GM12878 (cell line): ENCODE measurements around the gene BOLA2B. TPM values are rescaled to one million over a fixed set of nuclear protein-coding genes. Genes with fewer than 3 reads are reported as not detected.

Experiments
- ASH2L ChIP-seq: fragments of 300-600, 200-600 bp; sonication (generic); IDR thresholded peaks from 2 replicates; pipeline ENCODE4 v1.6.1; 2017; ENCODE audit warnings: low read depth, mild to moderate bottlenecking, borderline replicate concordance
- BCL3 ChIP-seq: IDR thresholded peaks from 2 replicates; pipeline ENCODE4 v1.6.1; 2011; ENCODE audit warnings: borderline replicate concordance, low read depth, mild to moderate bottlenecking, moderate library complexity, low read length; ENCODE audit not compliant: insufficient read depth, poor library complexity, severe bottlenecking
- CREB1 ChIP-seq: IDR thresholded peaks from 2 replicates; pipeline ENCODE4 v1.6.1; 2012; ENCODE audit warnings: low read depth, mild to moderate bottlenecking, inconsistent platforms
- HSF1 ChIP-seq: fragments of 150-350 bp; IDR thresholded peaks from 2 replicates; pipeline ENCODE4 v1.6.1; 2014; ENCODE audit warnings: mild to moderate bottlenecking, low read depth, low read length
- IRF3 ChIP-seq: fragments of 450-650 bp; IDR thresholded peaks from 2 replicates; pipeline ENCODE4 v1.6.1; 2014; ENCODE audit warnings: mild to moderate bottlenecking
- KAT2A ChIP-seq: conservative IDR thresholded peaks from 2 replicates; pipeline ENCODE4 v1.6.1; 2011; ENCODE audit warnings: low read depth, low read length; ENCODE audit not compliant: control insufficient read depth
- MAX ChIP-seq: IDR thresholded peaks from 2 replicates; pipeline ENCODE4 v1.6.1; 2012; ENCODE audit warnings: low read depth, low read length, improper control_type of control experiment
- NFXL1 ChIP-seq: fragments of 450-650 bp; IDR thresholded peaks from 2 replicates; pipeline ENCODE4 v1.6.1; 2017; ENCODE audit warnings: antibody characterized with exemption, mild to moderate bottlenecking, borderline replicate concordance
- NR2C1 ChIP-seq: fragments of 450-650 bp; IDR thresholded peaks from 2 replicates; pipeline ENCODE4 v1.6.1; 2017; ENCODE audit warnings: antibody characterized with exemption, mild to moderate bottlenecking, moderate library complexity
- NR2F1 ChIP-seq: fragments of 450-650 bp; conservative IDR thresholded peaks from 2 replicates; pipeline ENCODE4 v1.6.1; 2017; ENCODE audit warnings: mild to moderate bottlenecking
- PAX5 ChIP-seq: IDR thresholded peaks from 2 replicates; pipeline ENCODE4 v1.6.1; 2011; ENCODE audit warnings: low read depth, low read length, borderline replicate concordance
- PBX3 ChIP-seq: IDR thresholded peaks from 2 replicates; pipeline ENCODE4 v1.6.1; 2011; ENCODE audit warnings: mild to moderate bottlenecking, low read depth, low read length, moderate library complexity; ENCODE audit not compliant: insufficient replicate concordance
- POU2F2 ChIP-seq: IDR thresholded peaks from 3 replicates; pipeline ENCODE4 v1.6.1; 2011; ENCODE audit warnings: low read depth, mild to moderate bottlenecking, low read length, borderline replicate concordance
- SREBF1 ChIP-seq: IDR thresholded peaks from 2 replicates; pipeline ENCODE4 v1.6.1; 2012; ENCODE audit warnings: mild to moderate bottlenecking, low read length
- TBL1XR1 ChIP-seq: IDR thresholded peaks from 2 replicates; pipeline ENCODE4 v1.6.1; 2012; ENCODE audit warnings: low read depth, low read length, improper control_type of control experiment
- TCF12 ChIP-seq: IDR thresholded peaks from 2 replicates; pipeline ENCODE4 v1.6.1; 2011; ENCODE audit warnings: low read depth, mild to moderate bottlenecking, low read length
- ZBTB11 ChIP-seq: fragments of 450-650 bp; formaldehyde crosslinking; IDR thresholded peaks from 2 replicates; pipeline ENCODE4 v1.5.0; 2022; ENCODE audit warnings: mild to moderate bottlenecking, missing genetic modification characterization
- ZBTB33 ChIP-seq: fragments of 450-650 bp; IDR thresholded peaks from 2 replicates; pipeline ENCODE4 v1.6.1; 2017; ENCODE audit warnings: mild to moderate bottlenecking
- polyA plus RNA-seq, 11 experiments: library from polyadenylated mRNA; depleted of rRNA in 4 of 11; unstranded in 6 of 11; stranded (reverse) in 5 of 11; fragments of >200 nt; fragmentation: Nextera tagmentation in 4 of 11; fragmentation: Illumina TruSeq in 1 of 11; extraction: Ambion mirVana in 4 of 11; extraction: Trizol in 1 of 11; gene quantifications; 1 replicate in 1 of 11; 2 replicates in 10 of 11; pipeline versions ENCODE4 v1.2.1 to v1.2.3, GENCODE V29; 2011 to 2016; ENCODE audit warnings: inconsistent platforms in 2 of 11, missing spikeins in 2 of 11, low read depth in 1 of 11
- total RNA-seq, 4 experiments: library from RNA; depleted of rRNA in 3 of 4; stranded (reverse); fragments of >200 nt in 3 of 4; fragmentation: Illumina TruSeq in 1 of 4; extraction: Trizol in 1 of 4; gene quantifications; 2 replicates each; pipeline versions ENCODE4 v1.2.1 to v1.2.3, GENCODE V29; 2013 to 2021

Gene BOLA2B
- total and polyA plus RNA-seq, 10 of the 15 experiments (the other 5 are each of a cell fraction or from before 2014, with no cell fraction given), result 39.9 to 292 (median 130) TPM

GRCh38 chr16:30185683-30186421, 7.6 kb downstream of the BOLA2B start (continued):
- no peak for TF ChIP-seq ZBTB33
- peak; percentile 32 for TF ChIP-seq BCL3
- TF ChIP-seq PAX5, result 0 out of 2 replicates have a peak, but pooled peaks have one; percentile 18
- no peak for TF ChIP-seq NFXL1
- peak; percentile 62 for TF ChIP-seq PBX3
- TF ChIP-seq TBL1XR1, result no peak
- no peak for TF ChIP-seq ZBTB11 (CRISPR knock-in tag)
- no peak for TF ChIP-seq IRF3
- no peak for TF ChIP-seq POU2F2
- no peak; the same call in 1 of the 2 replicates for TF ChIP-seq NR2F1
- no peak; the same call in 1 of the 2 replicates for TF ChIP-seq NR2C1
- TF ChIP-seq MAX, result peak; percentile 90
- no peak for TF ChIP-seq CREB1
- TF ChIP-seq KAT2A, result no peak
- peak; percentile 51; the same call in 1 of the 2 replicates for TF ChIP-seq TCF12
- TF ChIP-seq HSF1, result no peak
- no peak for TF ChIP-seq ASH2L
- no peak for TF ChIP-seq SREBF1
